ENCODE data around the gene LRMDA.

Gene LRMDA

GRCh38 chr10:76547352-76547972 lies 1116.0 kb downstream of the LRMDA start:
- peak; percentile 13 to 27 for DNase-seq (ENCODE audit: low read depth in 2 of 2)

- no peak for DNase-seq (ENCODE audit: low read depth in 2 of 2)
Observed at GRCh38 chr10:76548716-76549115, 1117.3 kb downstream of the LRMDA start.

GRCh38 chr10:76549171-76549570 lies 1117.7 kb downstream of the LRMDA start:
- no peak for DNase-seq (ENCODE audit: low read depth in 2 of 2)

- no peak for DNase-seq (ENCODE audit: low read depth in 2 of 2)
Observed at GRCh38 chr10:76550806-76551205, 1119.4 kb downstream of the LRMDA start.

GRCh38 chr10:76552091-76552873 lies 1120.9 kb downstream of the LRMDA start:
- no peak for DNase-seq (ENCODE audit: low read depth in 2 of 2)

- no peak for DNase-seq (ENCODE audit: low read depth in 2 of 2)
Observed at GRCh38 chr10:76553263-76554032, 1122.0 kb downstream of the LRMDA start.

GRCh38 chr10:76554033-76554408 lies 1122.6 kb downstream of the LRMDA start:
- no peak for DNase-seq (ENCODE audit: low read depth in 2 of 2)

GRCh38 chr10:76554478-76554877 lies 1123.1 kb downstream of the LRMDA start:
- no peak for DNase-seq (ENCODE audit: low read depth in 2 of 2)

GRCh38 chr10:76555067-76555670 lies 1123.7 kb downstream of the LRMDA start:
- no peak for DNase-seq (ENCODE audit: low read depth in 2 of 2)

GRCh38 chr10:76557366-76557765 lies 1125.9 kb downstream of the LRMDA start:
- DNase-seq (ENCODE audit: low read depth in 2 of 2): no peak

- no peak for DNase-seq (ENCODE audit: low read depth in 2 of 2)
Observed at GRCh38 chr10:76558586-76558985, 1127.2 kb downstream of the LRMDA start.

- DNase-seq (ENCODE audit: low read depth in 2 of 2): no peak
Observed at GRCh38 chr10:76558996-76559891, 1127.8 kb downstream of the LRMDA start.

GRCh38 chr10:76559892-76560220 lies 1128.4 kb downstream of the LRMDA start:
- DNase-seq (ENCODE audit: low read depth in 2 of 2): no peak

GRCh38 chr10:76560338-76560737 lies 1128.9 kb downstream of the LRMDA start:
- no peak for DNase-seq (ENCODE audit: low read depth in 2 of 2)

- no peak for DNase-seq (ENCODE audit: low read depth in 2 of 2)
Observed at GRCh38 chr10:76563286-76563685, 1131.9 kb downstream of the LRMDA start.

- DNase-seq (ENCODE audit: low read depth in 2 of 2): no peak
Observed at GRCh38 chr10:76572021-76572420, 1140.6 kb downstream of the LRMDA start.

GRCh38 chr10:76576276-76576962 lies 1145.0 kb downstream of the LRMDA start:
- DNase-seq (ENCODE audit: low read depth in 2 of 2): no peak

- DNase-seq (ENCODE audit: low read depth in 2 of 2): no peak
Observed at GRCh38 chr10:76577455-76577854, 1146.0 kb downstream of the LRMDA start.

GRCh38 chr10:76581506-76582256 lies 1150.3 kb downstream of the LRMDA start:
- DNase-seq (ENCODE audit: low read depth in 2 of 2): no peak

- DNase-seq (ENCODE audit: low read depth in 2 of 2): no peak
Observed at GRCh38 chr10:76582531-76582930, 1151.1 kb downstream of the LRMDA start.

All from stimulated activated CD8-positive, alpha-beta memory T cell treated with anti-CD3 and anti-CD28 coated beads, Interleukin-15, amount 100 ng/mL, for 48 hours (primary cell).